Breast epithelium (tissue), 4 donors: ENCODE measurements around the gene TUB. TPM values are rescaled to one million over a fixed set of nuclear protein-coding genes. Genes with fewer than 3 reads are reported as not detected.

Source experiments
- DNase-seq, 2 donors: peaks; one replicate each; pipeline ENCODE4 v3.0.0-alpha.2; 2019; ENCODE audit warnings: low spot score in 2 of 2
- H3K27ac ChIP-seq, 2 donors: fragments of 200-600 bp; sonication (generic) in 1 of 2; one replicate each; pipeline ENCODE4 v1.5.1; 2016 to 2019; ENCODE audit warnings: mild to moderate bottlenecking in 1 of 2
- H3K27me3 ChIP-seq, 2 donors: fragments of 200-600 bp; sonication (generic) in 1 of 2; one replicate each; pipeline versions ENCODE4 v1.5.1 to v1.6.0; 2017 to 2019; ENCODE audit warnings: control low read depth in 1 of 2, mild to moderate bottlenecking in 1 of 2
- H3K36me3 ChIP-seq: fragments of 200-600 bp; one replicate; pipeline ENCODE4 v1.5.1; 2019
- H3K4me1 ChIP-seq, 2 donors: fragments of 200-600 bp; sonication (generic); one replicate each; pipeline ENCODE4 v1.5.1; 2016 to 2019; ENCODE audit warnings: control low read depth in 1 of 2
- H3K4me3 ChIP-seq, 3 donors: fragments of 200-600 bp; sonication (generic); 1 replicate in 2 of 3; 2 replicates in 1 of 3; pipeline ENCODE4 v1.5.1; 2016 to 2019; ENCODE audit warnings: mild to moderate bottlenecking in 3 of 3, moderate library complexity in 2 of 3
- H3K9me3 ChIP-seq, 2 donors: fragments of 200-600 bp; sonication (generic) in 1 of 2; one replicate each; pipeline ENCODE4 v1.5.1; 2016 to 2019; ENCODE audit warnings: control low read depth in 1 of 2
- POLR2A ChIP-seq: fragments of 450-650 bp; IDR thresholded peaks from one replicate; pipeline ENCODE4 v1.6.1; 2016; ENCODE audit warnings: antibody characterized with exemption, mild to moderate bottlenecking, moderate library complexity
- POLR2AphosphoS5 ChIP-seq, 3 donors: sonication (generic); formaldehyde crosslinking; IDR thresholded peaks; one replicate each; pipeline ENCODE4 v1.6.1; 2017; ENCODE audit warnings: antibody characterized with exemption in 3 of 3
- intact Hi-C: fragments of 100-400 bp; cut with DNase I; formaldehyde crosslinking; loops from one replicate; pipeline ENCODE4 v1.15.1; 2023; ENCODE audit warnings: low total_unique reads
- total RNA-seq, 3 donors: library from RNA; depleted of rRNA; stranded (reverse); fragments of >200 nt; gene quantifications; one replicate each; pipeline ENCODE4 v1.1.0, GENCODE V29; 2016
- TF ChIP-seq, protein P1 (sequence below), 3 donors: fragments of 450-650 bp; IDR thresholded peaks; one replicate each; pipeline ENCODE4 v1.5.1; 2016 to 2017; ENCODE audit warnings: antibody characterized with exemption in 3 of 3, mild to moderate bottlenecking in 3 of 3, moderate library complexity in 3 of 3

The TUB gene
- total RNA-seq, 3 donors from 2014 or later: 6.3 to 17.7 (median 11.2) TPM

DNA sequence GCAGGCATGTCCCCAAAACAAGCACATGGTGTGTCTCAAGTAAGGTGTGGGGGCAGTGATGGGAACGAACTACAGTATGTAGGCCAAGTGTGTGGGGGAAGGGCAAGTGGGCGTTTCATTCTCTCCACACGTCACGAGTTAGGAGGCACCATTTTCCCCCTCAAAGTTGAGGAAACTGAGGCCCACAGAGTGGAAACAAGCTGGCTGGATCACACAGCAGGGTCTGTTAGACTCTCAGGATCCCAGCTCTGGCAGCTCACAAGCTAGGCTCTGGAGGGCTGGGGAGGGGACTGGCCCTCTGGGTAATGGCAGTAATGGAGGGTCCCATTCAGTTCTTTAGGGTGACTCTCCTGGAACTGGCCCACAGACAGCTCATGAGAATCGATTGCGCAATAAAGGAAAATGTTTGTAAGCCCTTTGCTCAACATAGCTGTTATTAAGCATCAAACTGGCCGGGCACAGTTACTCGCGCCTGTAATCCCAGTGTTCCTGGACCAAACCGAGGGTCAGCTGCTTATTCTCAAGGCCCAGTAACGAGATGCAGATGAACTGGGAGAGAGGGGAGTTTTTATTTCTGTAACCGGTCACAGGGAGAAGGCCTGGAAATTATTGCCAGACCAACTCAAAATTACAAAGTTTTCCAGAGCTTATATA lies 24.1 kb upstream of the TUB start:
- intact Hi-C loops: no loop called here
- no peaks in the 10 kb centered on the region for H3K27me3 ChIP-seq
- TF ChIP-seq POLR2AphosphoS5 (IDR thresholded peaks at IDR 0.05) (peak; percentile 73 to 94 (median 94)), POLR2A (no peak)
- DNase-seq: peak in 1 of 2 donors; percentile 64
- H3K36me3 ChIP-seq: no peaks in the 10 kb centered on the region
- H3K4me1 ChIP-seq: peaks cover 0 to 5% of the 10 kb centered on the region in 2 donors
- H3K4me3 ChIP-seq: no peak overlapping the region
- no peaks in the 10 kb centered on the region for H3K9me3 ChIP-seq
- H3K27ac ChIP-seq: peak overlapping the region; percentile 60 to 92

DNA sequence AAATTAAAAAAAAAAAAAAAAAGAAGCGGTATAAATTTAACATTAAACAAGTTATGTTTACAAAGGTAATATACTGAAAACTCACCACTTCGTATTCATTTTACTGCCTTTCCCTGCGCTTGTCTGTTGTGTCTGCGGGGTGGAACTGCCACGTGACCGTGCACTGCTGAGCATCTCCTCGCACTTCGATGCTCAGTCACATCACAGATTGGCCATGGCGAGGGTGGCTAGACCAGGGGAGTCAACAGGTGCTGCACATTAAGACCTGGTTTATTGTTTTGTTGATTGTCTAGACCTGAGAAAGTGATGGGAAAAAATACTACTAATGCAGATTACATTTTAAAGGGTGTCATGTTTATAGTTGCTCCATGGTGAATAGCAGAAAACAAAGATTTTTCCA lies 22.8 kb upstream of the TUB start:
- DNase-seq: no peak
- H3K9me3 ChIP-seq: no peaks in the 10 kb centered on the region
- no peak overlapping the region for H3K4me3 ChIP-seq
- H3K27me3 ChIP-seq: no peaks in the 10 kb centered on the region
- H3K4me1 ChIP-seq: peaks cover 0 to 5% of the 10 kb centered on the region in 2 donors
- TF ChIP-seq POLR2A: no peak
- TF ChIP-seq POLR2AphosphoS5 (IDR thresholded peaks at IDR 0.05): no peak
- TF ChIP-seq, protein P1, sequence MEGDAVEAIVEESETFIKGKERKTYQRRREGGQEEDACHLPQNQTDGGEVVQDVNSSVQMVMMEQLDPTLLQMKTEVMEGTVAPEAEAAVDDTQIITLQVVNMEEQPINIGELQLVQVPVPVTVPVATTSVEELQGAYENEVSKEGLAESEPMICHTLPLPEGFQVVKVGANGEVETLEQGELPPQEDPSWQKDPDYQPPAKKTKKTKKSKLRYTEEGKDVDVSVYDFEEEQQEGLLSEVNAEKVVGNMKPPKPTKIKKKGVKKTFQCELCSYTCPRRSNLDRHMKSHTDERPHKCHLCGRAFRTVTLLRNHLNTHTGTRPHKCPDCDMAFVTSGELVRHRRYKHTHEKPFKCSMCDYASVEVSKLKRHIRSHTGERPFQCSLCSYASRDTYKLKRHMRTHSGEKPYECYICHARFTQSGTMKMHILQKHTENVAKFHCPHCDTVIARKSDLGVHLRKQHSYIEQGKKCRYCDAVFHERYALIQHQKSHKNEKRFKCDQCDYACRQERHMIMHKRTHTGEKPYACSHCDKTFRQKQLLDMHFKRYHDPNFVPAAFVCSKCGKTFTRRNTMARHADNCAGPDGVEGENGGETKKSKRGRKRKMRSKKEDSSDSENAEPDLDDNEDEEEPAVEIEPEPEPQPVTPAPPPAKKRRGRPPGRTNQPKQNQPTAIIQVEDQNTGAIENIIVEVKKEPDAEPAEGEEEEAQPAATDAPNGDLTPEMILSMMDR (IDR thresholded peaks at IDR 0.05): no peak
- no peaks in the 10 kb centered on the region for H3K36me3 ChIP-seq
- intact Hi-C loops: no loop called here
- H3K27ac ChIP-seq: peak overlapping the region; percentile 37 to 92

DNA sequence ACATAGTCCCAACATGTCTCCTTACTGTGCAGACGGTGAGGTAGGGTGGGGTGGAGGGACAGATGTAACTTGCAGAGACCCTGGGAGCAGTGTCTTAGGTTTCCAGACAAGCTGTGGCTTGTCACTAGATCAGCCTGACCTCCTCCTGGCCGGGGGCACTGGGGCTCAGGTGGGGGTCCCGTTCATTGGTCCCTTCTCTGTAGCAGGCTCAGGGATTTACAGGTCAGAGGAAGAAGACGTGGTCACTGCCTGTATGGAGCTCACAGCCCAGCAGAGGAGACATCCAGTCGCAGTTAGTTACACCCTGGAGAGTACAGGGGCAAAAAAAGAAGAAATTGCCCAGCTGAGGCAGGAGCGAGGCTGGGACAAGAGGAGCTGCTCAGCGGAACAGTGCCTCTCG lies 22.0 kb upstream of the TUB start:
- H3K9me3 ChIP-seq: no peaks in the 10 kb centered on the region
- no peaks in the 10 kb centered on the region for H3K36me3 ChIP-seq
- H3K27ac ChIP-seq: peak overlapping the region; percentile 40 to 92
- no peaks in the 10 kb centered on the region for H3K27me3 ChIP-seq
- no peak for DNase-seq
- H3K4me1 ChIP-seq: peaks cover 0 to 5% of the 10 kb centered on the region in 2 donors
- intact Hi-C loops: no loop called here
- H3K4me3 ChIP-seq: no peak overlapping the region
- no peak for TF ChIP-seq POLR2AphosphoS5 (IDR thresholded peaks at IDR 0.05)
- TF ChIP-seq POLR2A: no peak

DNA sequence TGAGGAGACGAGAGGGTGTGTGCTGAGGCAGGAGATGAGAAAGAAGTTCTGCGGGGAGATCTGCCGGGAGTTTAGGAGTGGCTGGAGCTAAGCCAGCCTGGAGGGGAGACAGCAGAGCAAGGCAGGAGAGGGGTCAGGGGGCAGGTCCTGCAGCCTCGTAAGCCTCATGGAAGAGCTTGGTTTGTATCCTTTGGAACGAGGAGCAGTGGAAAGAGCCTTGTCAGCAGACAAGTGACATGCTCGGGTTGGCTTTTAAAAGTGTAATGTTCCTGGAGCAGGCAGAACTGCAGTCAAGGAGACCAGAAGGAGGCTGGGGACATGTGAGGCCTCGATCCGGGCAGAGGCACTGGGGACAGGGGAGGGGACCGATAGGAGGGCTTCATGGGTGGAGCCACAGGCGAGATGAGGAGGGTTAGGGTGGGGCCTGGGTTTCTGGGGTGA lies 21.4 kb upstream of the TUB start:
- H3K4me3 ChIP-seq: no peak overlapping the region
- H3K9me3 ChIP-seq: no peaks in the 10 kb centered on the region
- no peaks in the 10 kb centered on the region for H3K27me3 ChIP-seq
- H3K36me3 ChIP-seq: no peaks in the 10 kb centered on the region
- intact Hi-C loops: no loop called here
- peak overlapping the region; percentile 40 to 92 for H3K27ac ChIP-seq
- no peak for DNase-seq
- TF ChIP-seq POLR2AphosphoS5 (IDR thresholded peaks at IDR 0.05) (no peak), POLR2A (no peak)
- TF ChIP-seq, protein P1 (IDR thresholded peaks at IDR 0.05): no peak
- peaks cover 0 to 5% of the 10 kb centered on the region in 2 donors for H3K4me1 ChIP-seq

DNA sequence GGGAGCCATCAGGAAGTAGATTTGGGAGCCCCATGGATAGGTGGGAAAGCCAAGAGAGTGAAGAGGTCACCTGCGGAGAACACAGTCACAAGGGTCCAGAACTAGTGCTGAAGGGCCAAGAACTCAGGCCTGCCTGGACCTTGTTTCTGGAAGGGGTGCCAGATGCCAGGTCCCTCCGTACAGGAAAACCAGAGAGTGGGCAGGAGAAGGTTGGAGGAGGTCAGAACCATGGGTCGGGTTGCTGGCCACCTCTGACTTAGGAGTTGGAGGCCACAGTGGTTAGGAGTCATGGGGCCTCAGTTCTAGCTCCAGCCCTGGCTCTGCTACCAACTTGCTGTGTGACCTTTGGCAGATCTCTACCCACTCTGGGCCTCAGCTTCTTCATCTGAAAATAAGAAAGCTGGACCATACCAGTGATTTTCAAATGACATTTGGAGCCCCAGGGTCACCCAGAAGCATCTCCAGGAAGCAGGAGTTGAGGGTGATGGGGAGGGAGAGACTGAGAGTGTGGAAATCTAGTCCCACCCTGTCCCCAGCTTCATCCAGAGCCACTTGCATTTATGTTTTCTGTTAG lies 20.8 kb upstream of the TUB start:
- TF ChIP-seq POLR2A (no peak), POLR2AphosphoS5 (IDR thresholded peaks at IDR 0.05) (no peak)
- TF ChIP-seq, protein P1 (IDR thresholded peaks at IDR 0.05): no peak
- Histone ChIP-seq H3K4me3 (no peak overlapping the region), H3K9me3 (no peaks in the 10 kb centered on the region), H3K36me3 (no peaks in the 10 kb centered on the region), H3K27me3 (no peaks in the 10 kb centered on the region), H3K4me1 (peaks cover 0 to 5% of the 10 kb centered on the region in 2 donors), H3K27ac (peak overlapping the region; percentile 40 to 92)
- intact Hi-C loops: no loop called here
- no peak for DNase-seq

DNA sequence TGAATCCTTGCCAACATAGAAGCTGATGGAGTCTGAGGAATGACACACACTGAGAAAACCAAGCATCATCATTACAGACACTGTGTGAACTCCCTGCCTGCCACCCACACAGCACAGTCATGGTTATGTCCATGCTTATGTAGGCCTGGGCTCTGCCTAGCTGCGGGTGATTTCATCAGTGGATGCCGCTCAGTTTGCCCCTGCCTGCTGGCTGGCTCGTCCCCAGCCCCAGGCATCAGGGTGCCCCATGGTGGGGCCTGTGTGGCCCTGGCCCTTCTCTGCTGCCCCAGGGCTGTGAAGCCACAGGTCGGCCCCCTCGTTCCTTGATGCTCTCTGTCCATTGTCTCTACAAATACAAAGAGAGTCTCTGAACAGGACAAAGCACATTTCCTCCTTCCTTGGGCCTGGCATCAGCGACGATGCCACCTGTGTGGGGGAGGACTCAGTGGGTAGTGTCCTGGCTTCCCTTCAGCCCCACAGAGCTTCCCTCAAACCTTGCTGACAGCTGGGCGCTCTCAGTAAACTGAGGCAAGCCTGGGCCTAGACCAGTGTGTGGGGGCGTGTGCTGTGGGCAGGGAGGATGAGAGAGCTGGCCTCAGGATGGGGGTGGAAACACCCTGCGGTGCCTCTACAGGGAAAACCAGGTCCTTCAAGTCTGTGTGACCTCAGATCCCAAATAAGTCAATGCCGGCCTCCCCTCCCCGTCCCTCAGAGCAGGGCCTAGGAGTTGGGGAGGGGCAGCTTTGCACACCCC lies 20.0 kb upstream of the TUB start:
- H3K27ac ChIP-seq: peak overlapping the region in 1 of 2 donors; percentile 92
- no peaks in the 10 kb centered on the region for H3K36me3 ChIP-seq
- intact Hi-C loops: no loop called here
- DNase-seq: no peak
- no peaks in the 10 kb centered on the region for H3K9me3 ChIP-seq
- TF ChIP-seq, protein P1 (IDR thresholded peaks at IDR 0.05): no peak
- no peak for TF ChIP-seq POLR2A
- H3K4me3 ChIP-seq: no peak overlapping the region
- H3K27me3 ChIP-seq: no peaks in the 10 kb centered on the region
- H3K4me1 ChIP-seq: peaks cover 0 to 5% of the 10 kb centered on the region in 2 donors
